ENCODE results near the gene PRR29.
A peak's percentile ranks its signal among the peaks of the same experiment; 100 is the strongest.

PRR29 gene

GRCh38 chr17:64051153-64051552 lies 53.0 kb downstream of the PRR29 start:
- peak; percentile 17 for DNase-seq

- no peak for DNase-seq
These were observed 55.0 kb downstream of the PRR29 start for GRCh38 chr17:64053101-64053500.
